ENCODE measurements around the gene AP2M1. TPM values are rescaled to one million over a fixed set of nuclear protein-coding genes. Genes with fewer than 3 reads are reported as not detected.

The AP2M1 gene
- polyA plus RNA-seq, 1 donor (not counting 4 experiments of a cell fraction or from before 2014, with no cell fraction given), result 431 TPM

- H3K36me3 ChIP-seq (ENCODE audit: control insufficient read depth in 2 of 2, extremely low read depth in 1 of 2, insufficient read depth in 2 of 2, low read length in 2 of 2), result peaks cover 38 to 53% of the 10 kb centered on the region in 2 experiments
- no peak overlapping the region for H3K9ac ChIP-seq (ENCODE audit: control insufficient read depth, extremely low read depth, insufficient read depth, low read length)
These were observed 18.2 kb downstream of the AP2M1 start for GRCh38 chr3:184192889-184193288.

GRCh38 chr3:184193991-184194539 lies 19.4 kb downstream of the AP2M1 start:
- Histone ChIP-seq H3K36me3 (ENCODE audit: control insufficient read depth in 2 of 2, extremely low read depth in 1 of 2, insufficient read depth in 2 of 2, low read length in 2 of 2) (peaks cover 32 to 44% of the 10 kb centered on the region in 2 experiments), H3K9ac (ENCODE audit: control insufficient read depth, extremely low read depth, insufficient read depth, low read length) (no peak overlapping the region), H4K20me1 (ENCODE audit: control insufficient read depth, extremely low read depth, insufficient read depth, low read length) (no peaks in the 10 kb centered on the region), H3K4me3 (ENCODE audit: control insufficient read depth in 2 of 3, extremely low read depth in 1 of 3, insufficient read depth in 2 of 3, low read depth in 1 of 3, low read length in 3 of 3) (no peak overlapping the region), H3K9me1 (ENCODE audit: control insufficient read depth, extremely low read depth, insufficient read depth, low read length) (no peaks in the 10 kb centered on the region), H3K27me3 (ENCODE audit: control insufficient read depth, extremely low read depth, insufficient read depth, low read length) (no peaks in the 10 kb centered on the region), H3K79me2 (ENCODE audit: control insufficient read depth, insufficient read depth, low read length) (peaks cover 9% of the 10 kb centered on the region), H3K4me2 (ENCODE audit: control insufficient read depth, extremely low read depth, insufficient read depth, low read depth, low read length) (no peak overlapping the region), H3K27ac (ENCODE audit: control insufficient read depth, insufficient read depth, low read length) (no peak overlapping the region), H3K9me3 (ENCODE audit: control insufficient read depth, low read depth, low read length) (no peaks in the 10 kb centered on the region), H2AFZ (ENCODE audit: control insufficient read depth, low read length) (no peak overlapping the region), H3K4me1 (ENCODE audit: control insufficient read depth, extremely low read depth, insufficient read depth, low read length) (no peaks in the 10 kb centered on the region)
- dilution Hi-C loops (cut with MboI; ENCODE audit: extremely low pct_ligation_motif_present, low sequenced_read_pairs), result no loop called here
- no peak for DNase-seq (ENCODE audit: low read depth, low spot score)
- TF ChIP-seq EZH2 (IDR thresholded peaks at IDR 0.05; ENCODE audit: low read length), result no peak
- TF ChIP-seq, protein P1, sequence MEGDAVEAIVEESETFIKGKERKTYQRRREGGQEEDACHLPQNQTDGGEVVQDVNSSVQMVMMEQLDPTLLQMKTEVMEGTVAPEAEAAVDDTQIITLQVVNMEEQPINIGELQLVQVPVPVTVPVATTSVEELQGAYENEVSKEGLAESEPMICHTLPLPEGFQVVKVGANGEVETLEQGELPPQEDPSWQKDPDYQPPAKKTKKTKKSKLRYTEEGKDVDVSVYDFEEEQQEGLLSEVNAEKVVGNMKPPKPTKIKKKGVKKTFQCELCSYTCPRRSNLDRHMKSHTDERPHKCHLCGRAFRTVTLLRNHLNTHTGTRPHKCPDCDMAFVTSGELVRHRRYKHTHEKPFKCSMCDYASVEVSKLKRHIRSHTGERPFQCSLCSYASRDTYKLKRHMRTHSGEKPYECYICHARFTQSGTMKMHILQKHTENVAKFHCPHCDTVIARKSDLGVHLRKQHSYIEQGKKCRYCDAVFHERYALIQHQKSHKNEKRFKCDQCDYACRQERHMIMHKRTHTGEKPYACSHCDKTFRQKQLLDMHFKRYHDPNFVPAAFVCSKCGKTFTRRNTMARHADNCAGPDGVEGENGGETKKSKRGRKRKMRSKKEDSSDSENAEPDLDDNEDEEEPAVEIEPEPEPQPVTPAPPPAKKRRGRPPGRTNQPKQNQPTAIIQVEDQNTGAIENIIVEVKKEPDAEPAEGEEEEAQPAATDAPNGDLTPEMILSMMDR (optimal IDR thresholded peaks at IDR 0.05 in 1 of 3, IDR thresholded peaks at IDR 0.05 in 1 of 3, conservative IDR thresholded peaks at IDR 0.05 in 1 of 3; ENCODE audit: extremely low read depth in 1 of 3, insufficient read depth in 2 of 3, low read length in 3 of 3), result no peak
- no peak for FAIRE-seq

More at GRCh38 chr3:184192889-184193288, 18.2 kb downstream of the AP2M1 start:
- Histone ChIP-seq H4K20me1 (ENCODE audit: control insufficient read depth, extremely low read depth, insufficient read depth, low read length) (no peaks in the 10 kb centered on the region), H3K9me3 (ENCODE audit: control insufficient read depth, low read depth, low read length) (no peaks in the 10 kb centered on the region), H3K4me2 (ENCODE audit: control insufficient read depth, extremely low read depth, insufficient read depth, low read depth, low read length) (no peak overlapping the region), H3K4me1 (ENCODE audit: control insufficient read depth, extremely low read depth, insufficient read depth, low read length) (no peaks in the 10 kb centered on the region), H3K79me2 (ENCODE audit: control insufficient read depth, insufficient read depth, low read length) (peaks cover 20% of the 10 kb centered on the region), H2AFZ (ENCODE audit: control insufficient read depth, low read length) (no peak overlapping the region), H3K27ac (ENCODE audit: control insufficient read depth, insufficient read depth, low read length) (no peak overlapping the region), H3K9me1 (ENCODE audit: control insufficient read depth, extremely low read depth, insufficient read depth, low read length) (no peaks in the 10 kb centered on the region), H3K4me3 (ENCODE audit: control insufficient read depth in 2 of 3, extremely low read depth in 1 of 3, insufficient read depth in 2 of 3, low read depth in 1 of 3, low read length in 3 of 3) (no peak overlapping the region), H3K27me3 (ENCODE audit: control insufficient read depth, extremely low read depth, insufficient read depth, low read length) (no peaks in the 10 kb centered on the region)
- FAIRE-seq, result no peak
- no peak for DNase-seq (ENCODE audit: low read depth, low spot score)
- TF ChIP-seq EZH2 (IDR thresholded peaks at IDR 0.05; ENCODE audit: low read length), result no peak
- TF ChIP-seq, protein P1 (optimal IDR thresholded peaks at IDR 0.05 in 1 of 3, IDR thresholded peaks at IDR 0.05 in 1 of 3, conservative IDR thresholded peaks at IDR 0.05 in 1 of 3; ENCODE audit: extremely low read depth in 1 of 3, insufficient read depth in 2 of 3, low read length in 3 of 3), result no peak
- dilution Hi-C loops (cut with MboI; ENCODE audit: extremely low pct_ligation_motif_present, low sequenced_read_pairs), result no loop called here
